ENCODE results near the gene SEC63.

Gene SEC63

GRCh38 chr6:107818272-107818671, 139.7 kb downstream of the SEC63 start:
- no peak for DNase-seq (ENCODE audit: low spot score)

GRCh38 chr6:107817784-107818183, 140.2 kb downstream of the SEC63 start:
- DNase-seq (ENCODE audit: low spot score) = no peak
